OCI-LY1 (cell line): ENCODE results near the gene TP73.

ENCODE experiments used
- H2AFZ ChIP-seq: fragments of 200-600 bp; sonication (generic), shearing (Covaris generic); 2 replicates; pipeline ENCODE4 v1.6.0; 2014; ENCODE audit warnings: antibody characterized with exemption, mild to moderate bottlenecking, low read length
- H3F3A ChIP-seq: fragments of 200-600 bp; sonication (generic), shearing (Covaris generic); 2 replicates; pipeline ENCODE4 v1.6.0; 2014; ENCODE audit warnings: mild to moderate bottlenecking, antibody characterized with exemption, low read length, moderate library complexity; ENCODE audit not compliant: insufficient read depth
- H3K27ac ChIP-seq: fragments of 200-600 bp; sonication (generic); 2 replicates; pipeline ENCODE4 v1.5.1; 2014; ENCODE audit warnings: low read length, mixed run types, mild to moderate bottlenecking, low read depth; ENCODE audit not compliant: poor library complexity, severe bottlenecking
- H3K27me3 ChIP-seq: fragments of 200-600 bp; sonication (generic); 2 replicates; pipeline ENCODE4 v1.6.0; 2014; ENCODE audit warnings: antibody characterized with exemption, mild to moderate bottlenecking, low read length, moderate library complexity; ENCODE audit not compliant: insufficient read depth
- H3K36me3 ChIP-seq: fragments of 200-600 bp; sonication (generic); 2 replicates; pipeline ENCODE4 v1.6.1; 2014; ENCODE audit warnings: mild to moderate bottlenecking, antibody characterized with exemption, low read length, moderate library complexity, mixed read lengths; ENCODE audit not compliant: insufficient read depth
- H3K4me1 ChIP-seq: fragments of 200-600 bp; sonication (generic); 2 replicates; pipeline ENCODE4 v1.5.1; 2014; ENCODE audit warnings: mild to moderate bottlenecking, low read length, moderate library complexity; ENCODE audit not compliant: insufficient read depth, severe bottlenecking
- H3K4me2 ChIP-seq: fragments of 200-600 bp; sonication (generic), shearing (Covaris generic); 2 replicates; pipeline ENCODE4 v1.6.1; 2014; ENCODE audit warnings: low read length
- H3K4me3 ChIP-seq: fragments of 200-600 bp; sonication (generic); 2 replicates; pipeline ENCODE4 v1.5.1; 2014; ENCODE audit warnings: low read length, low read depth, mild to moderate bottlenecking, mixed read lengths; ENCODE audit not compliant: poor library complexity, severe bottlenecking
- H3K79me2 ChIP-seq: fragments of 200-600 bp; shearing (Covaris generic); 2 replicates; pipeline ENCODE4 v1.6.1; 2016; ENCODE audit warnings: mixed run types, low read length, mixed read lengths; ENCODE audit not compliant: insufficient read depth
- H3K9ac ChIP-seq: fragments of 200-600 bp; sonication (generic), shearing (Covaris generic); 2 replicates; pipeline ENCODE4 v1.6.1; 2014; ENCODE audit warnings: mild to moderate bottlenecking, low read length, mixed read lengths
- H3K9me2 ChIP-seq: fragments of 200-600 bp; sonication (generic), shearing (Covaris generic); 2 replicates; pipeline ENCODE4 v1.6.1; 2014; ENCODE audit warnings: low read depth, mild to moderate bottlenecking, low read length, mixed read lengths
- H3K9me3 ChIP-seq: fragments of 200-600 bp; shearing (Covaris generic); 2 replicates; pipeline ENCODE4 v1.6.1; 2014; ENCODE audit warnings: low read length, mixed read lengths
- H4K20me1 ChIP-seq: fragments of 200-600 bp; sonication (generic), shearing (Covaris generic); 2 replicates; pipeline ENCODE4 v1.6.0; 2016; ENCODE audit warnings: mild to moderate bottlenecking, low read length; ENCODE audit not compliant: insufficient read depth
- CTCF ChIP-seq: fragments of 200-600 bp; sonication (generic), shearing (Covaris generic); IDR thresholded peaks from 2 replicates; pipeline ENCODE4 v1.5.1; 2017; ENCODE audit warnings: mild to moderate bottlenecking, antibody characterized with exemption, low read length, moderate library complexity, mixed read lengths
- EZH2 ChIP-seq: fragments of 200-600 bp; sonication (generic), shearing (Covaris generic); IDR thresholded peaks from 2 replicates; pipeline ENCODE4 v1.8.0; 2017; ENCODE audit warnings: borderline replicate concordance, mixed run types, mild to moderate bottlenecking, antibody characterized with exemption, low read length, moderate library complexity, mixed read lengths

TP73 gene

GRCh38 chr1:3749512-3749911 lies 97.2 kb downstream of the TP73 start:
- H3K27me3 ChIP-seq: no peaks in the 10 kb centered on the region
- H3F3A ChIP-seq: no peaks in the 10 kb centered on the region
- H3K4me3 ChIP-seq: no peak overlapping the region
- H3K27ac ChIP-seq: no peak overlapping the region
- peaks cover 31% of the 10 kb centered on the region for H3K4me1 ChIP-seq
- no peak overlapping the region for H2AFZ ChIP-seq
- H3K36me3 ChIP-seq: no peaks in the 10 kb centered on the region
- H3K79me2 ChIP-seq: no peaks in the 10 kb centered on the region
- no peaks in the 10 kb centered on the region for H3K9me2 ChIP-seq
- H4K20me1 ChIP-seq: no peaks in the 10 kb centered on the region
- H3K9ac ChIP-seq: no peak overlapping the region
- no peak for TF ChIP-seq CTCF
- no peak for TF ChIP-seq EZH2
- no peaks in the 10 kb centered on the region for H3K9me3 ChIP-seq
- H3K4me2 ChIP-seq: no peak overlapping the region

GRCh38 chr1:3750741-3751140 lies 98.4 kb downstream of the TP73 start:
- Histone ChIP-seq H3K4me2 (no peak overlapping the region), H3F3A (no peaks in the 10 kb centered on the region), H3K4me1 (peaks cover 19% of the 10 kb centered on the region), H2AFZ (no peak overlapping the region), H3K79me2 (no peaks in the 10 kb centered on the region), H3K9me2 (no peaks in the 10 kb centered on the region), H3K9me3 (no peaks in the 10 kb centered on the region), H3K27ac (no peak overlapping the region), H4K20me1 (no peaks in the 10 kb centered on the region), H3K27me3 (no peaks in the 10 kb centered on the region; the same call in 1 of the 2 replicates), H3K36me3 (no peaks in the 10 kb centered on the region), H3K9ac (no peak overlapping the region), H3K4me3 (no peak overlapping the region)
- no peak for TF ChIP-seq EZH2
- no peak for TF ChIP-seq CTCF

- Histone ChIP-seq H3K36me3 (no peaks in the 10 kb centered on the region), H4K20me1 (no peaks in the 10 kb centered on the region), H3K27ac (no peak within 1 kb of the TSS), H3K9ac (no peak within 1 kb of the TSS), H2AFZ (no peak within 1 kb of the TSS), H3F3A (no peaks in the 10 kb centered on the region), H3K4me2 (no peak within 1 kb of the TSS), H3K4me3 (no peak within 1 kb of the TSS), H3K27me3 (peaks cover 3% of the 10 kb centered on the region; the same call in 1 of the 2 replicates), H3K9me2 (no peaks in the 10 kb centered on the region), H3K79me2 (no peaks in the 10 kb centered on the region), H3K9me3 (no peaks in the 10 kb centered on the region), H3K4me1 (peaks cover 6% of the 10 kb centered on the region)
- TF ChIP-seq EZH2 (no peak), CTCF (no peak)
Measured at GRCh38 chr1:3752400-3752945, 100.2 kb downstream of the TP73 start, which contains the start of gene CCDC27. CCDC27 (plus strand) TSS chr1:3752450; CDS start chr1:3752482, 32 bp downstream.
